Measurements from ENCODE around the gene POLH. TPM values are rescaled to one million over a fixed set of nuclear protein-coding genes. Genes with fewer than 3 reads are reported as not detected.

Gene POLH
- total and polyA plus RNA-seq, 2 experiments from 2014 or later: 5.8 to 7.9 TPM

DNA sequence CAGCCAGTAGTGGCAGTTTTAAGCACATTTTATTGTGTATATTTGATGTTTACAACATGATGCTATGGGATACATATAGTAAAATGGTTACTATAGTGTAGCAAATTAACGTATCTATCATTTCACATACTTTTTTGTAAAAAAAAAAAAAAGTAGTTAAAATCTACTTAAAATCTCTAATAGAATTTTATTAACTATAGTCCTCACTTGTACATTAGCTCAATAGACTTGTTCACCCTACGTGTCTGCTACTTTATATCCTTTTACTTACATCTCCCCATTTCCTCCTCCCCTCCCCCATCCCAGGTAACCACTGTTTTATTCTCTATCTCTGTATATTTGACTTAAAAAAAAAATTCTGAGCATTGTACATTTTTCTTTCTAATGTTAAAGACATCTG lies 30.0 kb downstream of the POLH start:
- DNase-seq (ENCODE audit: low spot score) (no peak), ATAC-seq (no peak)
- TF ChIP-seq NANOG (IDR thresholded peaks at IDR 0.05; ENCODE audit: borderline replicate concordance) (no peak), EZH2phosphoT487 (IDR thresholded peaks at IDR 0.05; ENCODE audit: unreplicated experiment) (no peak), POLR2AphosphoS5 (IDR thresholded peaks at IDR 0.05; ENCODE audit: low read depth) (no peak), EZH2 (IDR thresholded peaks at IDR 0.05; ENCODE audit: low read depth, unreplicated experiment) (no peak), STAT1 (IDR thresholded peaks at IDR 0.05; ENCODE audit: unreplicated experiment) (no peak), CREB1 (CRISPR knock-in tag; IDR thresholded peaks at IDR 0.05; ENCODE audit: low read depth) (no peak), ZNF114 (CRISPR knock-in tag; IDR thresholded peaks at IDR 0.05) (no peak), JUNB (IDR thresholded peaks at IDR 0.05; ENCODE audit: unreplicated experiment) (no peak), ZNF331 (CRISPR knock-in tag; IDR thresholded peaks at IDR 0.05; ENCODE audit: low read depth) (no peak)
- TF ChIP-seq, protein P1, sequence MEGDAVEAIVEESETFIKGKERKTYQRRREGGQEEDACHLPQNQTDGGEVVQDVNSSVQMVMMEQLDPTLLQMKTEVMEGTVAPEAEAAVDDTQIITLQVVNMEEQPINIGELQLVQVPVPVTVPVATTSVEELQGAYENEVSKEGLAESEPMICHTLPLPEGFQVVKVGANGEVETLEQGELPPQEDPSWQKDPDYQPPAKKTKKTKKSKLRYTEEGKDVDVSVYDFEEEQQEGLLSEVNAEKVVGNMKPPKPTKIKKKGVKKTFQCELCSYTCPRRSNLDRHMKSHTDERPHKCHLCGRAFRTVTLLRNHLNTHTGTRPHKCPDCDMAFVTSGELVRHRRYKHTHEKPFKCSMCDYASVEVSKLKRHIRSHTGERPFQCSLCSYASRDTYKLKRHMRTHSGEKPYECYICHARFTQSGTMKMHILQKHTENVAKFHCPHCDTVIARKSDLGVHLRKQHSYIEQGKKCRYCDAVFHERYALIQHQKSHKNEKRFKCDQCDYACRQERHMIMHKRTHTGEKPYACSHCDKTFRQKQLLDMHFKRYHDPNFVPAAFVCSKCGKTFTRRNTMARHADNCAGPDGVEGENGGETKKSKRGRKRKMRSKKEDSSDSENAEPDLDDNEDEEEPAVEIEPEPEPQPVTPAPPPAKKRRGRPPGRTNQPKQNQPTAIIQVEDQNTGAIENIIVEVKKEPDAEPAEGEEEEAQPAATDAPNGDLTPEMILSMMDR (conservative IDR thresholded peaks at IDR 0.05; ENCODE audit: low read depth in 2 of 2): no peak
- TF ChIP-seq, protein P2, sequence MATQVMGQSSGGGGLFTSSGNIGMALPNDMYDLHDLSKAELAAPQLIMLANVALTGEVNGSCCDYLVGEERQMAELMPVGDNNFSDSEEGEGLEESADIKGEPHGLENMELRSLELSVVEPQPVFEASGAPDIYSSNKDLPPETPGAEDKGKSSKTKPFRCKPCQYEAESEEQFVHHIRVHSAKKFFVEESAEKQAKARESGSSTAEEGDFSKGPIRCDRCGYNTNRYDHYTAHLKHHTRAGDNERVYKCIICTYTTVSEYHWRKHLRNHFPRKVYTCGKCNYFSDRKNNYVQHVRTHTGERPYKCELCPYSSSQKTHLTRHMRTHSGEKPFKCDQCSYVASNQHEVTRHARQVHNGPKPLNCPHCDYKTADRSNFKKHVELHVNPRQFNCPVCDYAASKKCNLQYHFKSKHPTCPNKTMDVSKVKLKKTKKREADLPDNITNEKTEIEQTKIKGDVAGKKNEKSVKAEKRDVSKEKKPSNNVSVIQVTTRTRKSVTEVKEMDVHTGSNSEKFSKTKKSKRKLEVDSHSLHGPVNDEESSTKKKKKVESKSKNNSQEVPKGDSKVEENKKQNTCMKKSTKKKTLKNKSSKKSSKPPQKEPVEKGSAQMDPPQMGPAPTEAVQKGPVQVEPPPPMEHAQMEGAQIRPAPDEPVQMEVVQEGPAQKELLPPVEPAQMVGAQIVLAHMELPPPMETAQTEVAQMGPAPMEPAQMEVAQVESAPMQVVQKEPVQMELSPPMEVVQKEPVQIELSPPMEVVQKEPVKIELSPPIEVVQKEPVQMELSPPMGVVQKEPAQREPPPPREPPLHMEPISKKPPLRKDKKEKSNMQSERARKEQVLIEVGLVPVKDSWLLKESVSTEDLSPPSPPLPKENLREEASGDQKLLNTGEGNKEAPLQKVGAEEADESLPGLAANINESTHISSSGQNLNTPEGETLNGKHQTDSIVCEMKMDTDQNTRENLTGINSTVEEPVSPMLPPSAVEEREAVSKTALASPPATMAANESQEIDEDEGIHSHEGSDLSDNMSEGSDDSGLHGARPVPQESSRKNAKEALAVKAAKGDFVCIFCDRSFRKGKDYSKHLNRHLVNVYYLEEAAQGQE (IDR thresholded peaks at IDR 0.05; ENCODE audit: unreplicated experiment): no peak
- TF ChIP-seq, protein P3, sequence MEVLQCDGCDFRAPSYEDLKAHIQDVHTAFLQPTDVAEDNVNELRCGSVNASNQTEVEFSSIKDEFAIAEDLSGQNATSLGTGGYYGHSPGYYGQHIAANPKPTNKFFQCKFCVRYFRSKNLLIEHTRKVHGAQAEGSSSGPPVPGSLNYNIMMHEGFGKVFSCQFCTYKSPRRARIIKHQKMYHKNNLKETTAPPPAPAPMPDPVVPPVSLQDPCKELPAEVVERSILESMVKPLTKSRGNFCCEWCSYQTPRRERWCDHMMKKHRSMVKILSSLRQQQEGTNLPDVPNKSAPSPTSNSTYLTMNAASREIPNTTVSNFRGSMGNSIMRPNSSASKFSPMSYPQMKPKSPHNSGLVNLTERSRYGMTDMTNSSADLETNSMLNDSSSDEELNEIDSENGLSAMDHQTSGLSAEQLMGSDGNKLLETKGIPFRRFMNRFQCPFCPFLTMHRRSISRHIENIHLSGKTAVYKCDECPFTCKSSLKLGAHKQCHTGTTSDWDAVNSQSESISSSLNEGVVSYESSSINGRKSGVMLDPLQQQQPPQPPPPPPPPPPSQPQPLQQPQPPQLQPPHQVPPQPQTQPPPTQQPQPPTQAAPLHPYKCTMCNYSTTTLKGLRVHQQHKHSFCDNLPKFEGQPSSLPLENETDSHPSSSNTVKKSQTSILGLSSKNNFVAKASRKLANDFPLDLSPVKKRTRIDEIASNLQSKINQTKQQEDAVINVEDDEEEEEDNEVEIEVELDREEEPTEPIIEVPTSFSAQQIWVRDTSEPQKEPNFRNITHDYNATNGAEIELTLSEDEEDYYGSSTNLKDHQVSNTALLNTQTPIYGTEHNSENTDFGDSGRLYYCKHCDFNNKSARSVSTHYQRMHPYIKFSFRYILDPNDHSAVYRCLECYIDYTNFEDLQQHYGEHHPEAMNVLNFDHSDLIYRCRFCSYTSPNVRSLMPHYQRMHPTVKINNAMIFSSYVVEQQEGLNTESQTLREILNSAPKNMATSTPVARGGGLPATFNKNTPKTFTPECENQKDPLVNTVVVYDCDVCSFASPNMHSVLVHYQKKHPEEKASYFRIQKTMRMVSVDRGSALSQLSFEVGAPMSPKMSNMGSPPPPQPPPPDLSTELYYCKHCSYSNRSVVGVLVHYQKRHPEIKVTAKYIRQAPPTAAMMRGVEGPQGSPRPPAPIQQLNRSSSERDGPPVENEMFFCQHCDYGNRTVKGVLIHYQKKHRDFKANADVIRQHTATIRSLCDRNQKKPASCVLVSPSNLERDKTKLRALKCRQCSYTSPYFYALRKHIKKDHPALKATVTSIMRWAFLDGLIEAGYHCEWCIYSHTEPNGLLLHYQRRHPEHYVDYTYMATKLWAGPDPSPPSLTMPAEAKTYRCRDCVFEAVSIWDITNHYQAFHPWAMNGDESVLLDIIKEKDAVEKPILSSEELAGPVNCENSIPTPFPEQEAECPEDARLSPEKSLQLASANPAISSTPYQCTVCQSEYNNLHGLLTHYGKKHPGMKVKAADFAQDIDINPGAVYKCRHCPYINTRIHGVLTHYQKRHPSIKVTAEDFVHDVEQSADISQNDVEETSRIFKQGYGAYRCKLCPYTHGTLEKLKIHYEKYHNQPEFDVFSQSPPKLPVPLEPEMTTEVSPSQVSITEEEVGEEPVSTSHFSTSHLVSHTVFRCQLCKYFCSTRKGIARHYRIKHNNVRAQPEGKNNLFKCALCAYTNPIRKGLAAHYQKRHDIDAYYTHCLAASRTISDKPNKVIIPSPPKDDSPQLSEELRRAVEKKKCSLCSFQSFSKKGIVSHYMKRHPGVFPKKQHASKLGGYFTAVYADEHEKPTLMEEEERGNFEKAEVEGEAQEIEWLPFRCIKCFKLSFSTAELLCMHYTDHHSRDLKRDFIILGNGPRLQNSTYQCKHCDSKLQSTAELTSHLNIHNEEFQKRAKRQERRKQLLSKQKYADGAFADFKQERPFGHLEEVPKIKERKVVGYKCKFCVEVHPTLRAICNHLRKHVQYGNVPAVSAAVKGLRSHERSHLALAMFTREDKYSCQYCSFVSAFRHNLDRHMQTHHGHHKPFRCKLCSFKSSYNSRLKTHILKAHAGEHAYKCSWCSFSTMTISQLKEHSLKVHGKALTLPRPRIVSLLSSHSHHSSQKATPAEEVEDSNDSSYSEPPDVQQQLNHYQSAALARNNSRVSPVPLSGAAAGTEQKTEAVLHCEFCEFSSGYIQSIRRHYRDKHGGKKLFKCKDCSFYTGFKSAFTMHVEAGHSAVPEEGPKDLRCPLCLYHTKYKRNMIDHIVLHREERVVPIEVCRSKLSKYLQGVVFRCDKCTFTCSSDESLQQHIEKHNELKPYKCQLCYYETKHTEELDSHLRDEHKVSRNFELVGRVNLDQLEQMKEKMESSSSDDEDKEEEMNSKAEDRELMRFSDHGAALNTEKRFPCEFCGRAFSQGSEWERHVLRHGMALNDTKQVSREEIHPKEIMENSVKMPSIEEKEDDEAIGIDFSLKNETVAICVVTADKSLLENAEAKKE (CRISPR knock-in tag; IDR thresholded peaks at IDR 0.05): no peak
- TF ChIP-seq, protein P4, sequence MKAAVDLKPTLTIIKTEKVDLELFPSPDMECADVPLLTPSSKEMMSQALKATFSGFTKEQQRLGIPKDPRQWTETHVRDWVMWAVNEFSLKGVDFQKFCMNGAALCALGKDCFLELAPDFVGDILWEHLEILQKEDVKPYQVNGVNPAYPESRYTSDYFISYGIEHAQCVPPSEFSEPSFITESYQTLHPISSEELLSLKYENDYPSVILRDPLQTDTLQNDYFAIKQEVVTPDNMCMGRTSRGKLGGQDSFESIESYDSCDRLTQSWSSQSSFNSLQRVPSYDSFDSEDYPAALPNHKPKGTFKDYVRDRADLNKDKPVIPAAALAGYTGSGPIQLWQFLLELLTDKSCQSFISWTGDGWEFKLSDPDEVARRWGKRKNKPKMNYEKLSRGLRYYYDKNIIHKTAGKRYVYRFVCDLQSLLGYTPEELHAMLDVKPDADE (IDR thresholded peaks at IDR 0.05): no peak
- peaks cover 16% of the 10 kb centered on the region; the same call in 2 of the 3 replicates for H3K36me3 Mint-ChIP-seq (ENCODE audit: low read depth)
- H3K36me3 ChIP-seq (ENCODE audit: insufficient read depth): 0 out of 2 replicates have a peak, but pooled peaks cover 8% of the 10 kb centered on the region
- H3K4me1 Mint-ChIP-seq: no peaks in the 10 kb centered on the region
- H4K20me1 ChIP-seq (replicated peaks; ENCODE audit: insufficient read depth): no peaks in the 10 kb centered on the region; the same call in 1 of the 2 replicates
- H3K27me3 Mint-ChIP-seq (ENCODE audit: insufficient read depth, low read depth, poor library complexity): peaks cover 2% of the 10 kb centered on the region
- no peak overlapping the region for H3K4me2 ChIP-seq
- H3K4me3 Mint-ChIP-seq: no peak overlapping the region
- no peaks in the 10 kb centered on the region for H3K79me2 ChIP-seq (replicated peaks; ENCODE audit: insufficient read depth)
- no peak overlapping the region for H3K27ac Mint-ChIP-seq
- H3K9me2 ChIP-seq (ENCODE audit: insufficient read depth): no peaks in the 10 kb centered on the region
- H3K9me3 Mint-ChIP-seq: no peaks in the 10 kb centered on the region; the same call in 2 of the 3 replicates
- no peak overlapping the region for H3K27ac ChIP-seq (ENCODE audit: low read depth)
- no peaks in the 10 kb centered on the region for H3K27me3 ChIP-seq (ENCODE audit: insufficient read depth)
- no peak overlapping the region for H2AFZ ChIP-seq
- H3K4me3 ChIP-seq: no peak overlapping the region
- no peaks in the 10 kb centered on the region for H3F3A ChIP-seq (replicated peaks; ENCODE audit: low read depth)
- no peaks in the 10 kb centered on the region for H3K4me1 ChIP-seq (ENCODE audit: insufficient read depth)

All from GM23338 (cell line).